ENCODE measurements around the gene SLC25A10.

Gene SLC25A10

DNA sequence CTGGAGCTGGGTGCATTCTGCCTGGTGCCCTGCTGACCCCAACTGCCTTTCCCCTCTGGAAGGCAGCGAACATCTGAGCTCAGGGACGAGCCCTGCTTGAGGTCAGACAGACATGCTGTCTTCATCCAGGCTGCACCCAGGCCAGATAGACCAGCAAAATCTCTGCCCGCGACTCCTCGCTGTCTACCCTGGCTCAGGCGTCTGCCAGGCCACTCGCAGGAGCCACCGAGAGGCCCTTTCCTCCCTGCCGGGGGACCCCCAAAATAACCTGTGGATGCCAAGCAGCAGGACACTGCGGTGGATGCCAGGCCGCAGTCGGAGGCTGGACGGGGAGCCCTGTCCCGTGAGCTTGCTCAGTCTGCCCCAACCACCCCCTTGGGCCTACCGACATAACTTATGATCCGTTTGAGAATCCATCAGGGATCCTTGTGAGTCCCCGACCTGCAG lies 3.3 kb upstream of the SLC25A10 start:
- no peak for DNase-seq (ENCODE audit: low spot score)
- TF ChIP-seq, protein P1, sequence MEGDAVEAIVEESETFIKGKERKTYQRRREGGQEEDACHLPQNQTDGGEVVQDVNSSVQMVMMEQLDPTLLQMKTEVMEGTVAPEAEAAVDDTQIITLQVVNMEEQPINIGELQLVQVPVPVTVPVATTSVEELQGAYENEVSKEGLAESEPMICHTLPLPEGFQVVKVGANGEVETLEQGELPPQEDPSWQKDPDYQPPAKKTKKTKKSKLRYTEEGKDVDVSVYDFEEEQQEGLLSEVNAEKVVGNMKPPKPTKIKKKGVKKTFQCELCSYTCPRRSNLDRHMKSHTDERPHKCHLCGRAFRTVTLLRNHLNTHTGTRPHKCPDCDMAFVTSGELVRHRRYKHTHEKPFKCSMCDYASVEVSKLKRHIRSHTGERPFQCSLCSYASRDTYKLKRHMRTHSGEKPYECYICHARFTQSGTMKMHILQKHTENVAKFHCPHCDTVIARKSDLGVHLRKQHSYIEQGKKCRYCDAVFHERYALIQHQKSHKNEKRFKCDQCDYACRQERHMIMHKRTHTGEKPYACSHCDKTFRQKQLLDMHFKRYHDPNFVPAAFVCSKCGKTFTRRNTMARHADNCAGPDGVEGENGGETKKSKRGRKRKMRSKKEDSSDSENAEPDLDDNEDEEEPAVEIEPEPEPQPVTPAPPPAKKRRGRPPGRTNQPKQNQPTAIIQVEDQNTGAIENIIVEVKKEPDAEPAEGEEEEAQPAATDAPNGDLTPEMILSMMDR (IDR thresholded peaks at IDR 0.05; ENCODE audit: borderline replicate concordance, control extremely low read depth, extremely low read depth, insufficient read depth, missing control alignments) = no peak
- in situ Hi-C loops (cut with MboI; ENCODE audit: low sequenced_read_pairs, unreplicated experiment) = no loop called here

DNA sequence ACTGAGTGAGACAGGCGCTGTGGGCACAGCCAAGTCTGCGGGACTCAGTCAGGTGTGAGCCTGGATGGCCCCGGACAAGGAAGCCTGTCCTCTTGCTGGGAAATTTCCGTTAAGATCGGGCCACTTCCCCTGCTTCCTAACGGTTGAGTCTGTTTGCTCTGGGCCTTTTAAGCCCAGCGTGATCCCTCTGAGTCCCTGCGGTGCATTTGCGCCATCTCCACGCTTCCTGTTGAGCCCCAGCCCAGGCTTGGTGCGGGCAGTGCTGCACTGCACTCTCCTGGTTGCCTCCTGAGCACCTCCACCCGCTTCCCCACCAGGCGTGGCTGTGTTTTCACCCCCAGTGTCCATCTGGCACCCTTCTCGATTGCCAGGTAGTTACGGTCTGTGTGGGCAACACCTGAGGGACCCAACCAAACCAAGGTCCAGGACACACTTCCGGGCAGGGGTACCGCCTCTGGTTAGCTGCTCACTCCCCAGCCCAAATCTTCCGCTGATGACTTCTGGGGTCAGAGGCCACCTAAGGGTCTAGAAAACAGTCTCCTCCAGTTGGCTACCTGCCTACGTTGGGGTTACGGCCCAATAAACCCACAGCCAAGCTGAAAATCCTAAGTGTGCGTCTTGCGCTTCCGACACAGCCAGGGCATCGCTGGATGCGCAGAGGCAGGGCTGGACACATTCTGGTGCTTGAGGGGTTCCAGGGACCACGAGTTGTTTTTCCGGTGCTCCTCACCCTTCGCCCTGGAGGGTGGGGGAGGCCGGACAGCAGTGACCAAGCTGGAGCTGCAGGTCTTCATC lies 1.4 kb upstream of the SLC25A10 start:
- in situ Hi-C loops (cut with MboI; ENCODE audit: low sequenced_read_pairs, unreplicated experiment) = no loop called here
- no peak for DNase-seq (ENCODE audit: low spot score)
- TF ChIP-seq, protein P1 (IDR thresholded peaks at IDR 0.05; ENCODE audit: borderline replicate concordance, control extremely low read depth, extremely low read depth, insufficient read depth, missing control alignments) = no peak

DNA sequence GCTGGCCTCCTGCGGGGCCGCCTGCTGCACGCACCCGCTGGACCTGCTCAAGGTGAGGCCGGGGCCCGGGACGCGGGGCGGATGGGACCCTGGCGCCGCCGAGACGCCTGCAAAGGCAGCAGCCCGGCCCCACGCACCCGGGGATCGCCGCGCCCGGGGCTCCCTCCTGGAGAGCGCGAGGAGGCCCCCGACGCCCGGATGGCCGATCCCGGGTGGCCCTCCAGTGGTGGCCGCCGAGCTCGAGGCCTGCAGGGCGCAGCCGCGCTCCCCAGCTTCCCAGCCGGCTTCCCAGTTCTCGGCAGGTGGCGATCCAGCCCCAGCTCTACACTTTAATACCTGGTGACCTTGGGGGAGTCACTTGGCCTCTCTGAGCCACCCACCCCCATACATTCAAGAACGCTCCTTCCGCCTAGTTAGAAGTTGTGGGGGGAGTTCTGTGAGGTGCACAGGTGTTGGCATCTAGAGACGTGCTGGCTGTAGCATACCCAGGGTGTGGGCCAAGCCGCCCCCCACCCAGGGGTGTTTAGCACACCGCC lies 452 bp downstream of the SLC25A10 start:
- TF ChIP-seq, protein P1 (IDR thresholded peaks at IDR 0.05; ENCODE audit: borderline replicate concordance, control extremely low read depth, extremely low read depth, insufficient read depth, missing control alignments) = peak; percentile 19
- DNase-seq (ENCODE audit: low spot score) = peak; percentile 75
- in situ Hi-C loops (cut with MboI; ENCODE audit: low sequenced_read_pairs, unreplicated experiment) = no loop called here

DNA sequence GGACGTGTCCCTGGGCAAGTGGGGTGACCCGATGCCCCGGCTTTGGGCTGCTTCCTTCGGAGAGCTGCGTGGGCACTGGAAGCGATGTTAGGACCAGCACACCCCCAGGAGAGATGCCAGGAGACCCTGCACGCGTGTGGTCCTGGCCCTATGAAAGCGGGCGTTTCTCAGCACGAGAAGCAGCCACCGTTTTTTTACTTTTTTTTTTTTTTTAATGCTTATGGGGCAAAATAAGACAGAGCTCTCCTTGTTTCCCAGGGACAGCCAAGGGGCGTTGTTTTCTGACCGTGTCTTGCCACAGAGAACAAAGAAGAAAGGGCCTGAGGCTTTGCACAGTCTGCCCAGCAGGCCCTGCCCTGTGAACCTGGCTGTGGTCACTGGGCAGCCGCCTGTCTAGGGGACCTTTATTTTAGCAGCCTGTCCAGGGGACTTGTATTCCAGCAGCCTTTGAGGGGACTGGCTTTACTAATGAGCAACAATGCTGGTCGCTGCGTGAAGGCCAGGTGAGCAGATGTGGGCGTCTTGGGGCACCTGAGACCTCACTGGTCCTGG lies 996 bp downstream of the SLC25A10 start:
- TF ChIP-seq, protein P1 (IDR thresholded peaks at IDR 0.05; ENCODE audit: borderline replicate concordance, control extremely low read depth, extremely low read depth, insufficient read depth, missing control alignments) = no peak
- in situ Hi-C loops (cut with MboI; ENCODE audit: low sequenced_read_pairs, unreplicated experiment) = no loop called here
- no peak for DNase-seq (ENCODE audit: low spot score)

DNA sequence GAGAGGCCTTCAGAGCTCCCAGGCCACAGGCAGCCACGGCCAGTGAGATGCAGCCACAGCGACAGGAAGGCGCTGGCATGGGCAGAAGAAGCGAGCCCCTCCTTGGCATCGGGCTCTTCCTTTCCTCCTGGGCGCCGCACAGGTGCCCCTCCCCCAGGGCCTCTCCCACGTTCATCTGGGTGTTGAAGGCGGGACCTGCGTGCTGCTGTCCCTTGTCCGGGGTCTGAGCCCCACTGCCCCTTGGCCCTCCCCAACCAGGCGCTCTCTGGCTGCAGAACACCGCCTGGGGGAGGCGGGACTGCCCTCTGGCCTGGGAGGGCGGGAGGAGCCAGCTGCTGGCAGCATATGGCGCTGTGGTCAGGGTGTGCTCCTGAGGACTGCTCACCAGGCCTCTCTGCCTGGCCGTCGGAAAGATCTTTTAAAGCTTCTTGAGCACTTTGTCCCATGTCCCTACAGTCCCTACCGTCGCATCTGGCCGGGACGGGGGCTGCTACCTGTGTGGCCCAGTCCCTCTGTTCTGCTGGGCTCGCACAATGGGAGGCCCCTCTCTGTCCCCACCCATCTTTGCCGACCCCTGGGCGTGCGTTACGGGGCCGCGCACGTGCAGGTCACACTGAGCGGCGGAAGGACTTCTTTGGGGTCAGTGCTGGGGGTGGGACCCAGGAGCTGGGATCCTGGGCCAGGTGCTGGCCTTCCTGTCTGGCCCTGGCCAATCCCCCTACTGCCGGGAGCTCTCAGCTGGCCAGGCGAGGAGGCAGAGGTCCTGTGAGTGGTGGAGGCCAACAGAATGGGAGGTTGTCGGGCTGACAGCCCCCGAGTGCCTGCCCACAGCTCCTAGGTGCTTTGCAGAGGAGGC lies 1.7 kb downstream of the SLC25A10 start:
- TF ChIP-seq, protein P1 (IDR thresholded peaks at IDR 0.05; ENCODE audit: borderline replicate concordance, control extremely low read depth, extremely low read depth, insufficient read depth, missing control alignments) = no peak
- no peak for DNase-seq (ENCODE audit: low spot score)

DNA sequence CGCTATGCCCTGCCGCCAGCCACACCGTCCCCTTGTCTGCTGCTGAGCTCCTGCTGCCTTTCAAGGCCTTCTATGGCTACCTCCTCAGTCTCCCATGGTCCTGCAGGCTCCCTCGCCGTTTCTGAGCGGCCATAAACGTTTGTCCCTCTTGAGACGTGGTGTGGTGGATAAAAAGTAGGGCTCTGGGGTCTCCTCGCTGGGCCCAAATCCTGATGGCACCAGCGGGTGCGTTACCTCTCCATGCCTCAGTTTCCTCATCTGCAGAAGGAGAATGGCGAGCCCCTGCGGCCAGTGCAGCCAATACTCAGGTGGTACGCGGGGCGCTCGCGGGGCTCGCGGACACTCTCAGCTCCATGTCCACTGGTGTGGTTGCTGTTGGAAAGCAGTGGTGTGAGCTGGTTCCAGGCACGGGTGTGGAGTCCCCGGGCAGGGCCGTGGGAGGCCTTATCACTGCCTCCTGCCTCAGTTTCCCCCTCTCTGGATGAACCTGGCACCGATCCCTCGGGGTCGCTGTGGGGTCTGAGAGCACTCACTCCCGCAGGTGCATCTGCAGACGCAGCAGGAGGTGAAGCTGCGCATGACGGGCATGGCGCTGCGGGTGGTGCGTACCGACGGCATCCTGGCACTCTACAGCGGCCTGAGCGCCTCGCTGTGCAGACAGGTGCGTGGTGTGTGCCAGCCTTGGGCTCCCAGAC lies 2.5 kb downstream of the SLC25A10 start:
- TF ChIP-seq, protein P1 (IDR thresholded peaks at IDR 0.05; ENCODE audit: borderline replicate concordance, control extremely low read depth, extremely low read depth, insufficient read depth, missing control alignments) = no peak

More for the DNA sequence above, 1.7 kb downstream of the SLC25A10 start:
- in situ Hi-C loops (cut with MboI; ENCODE audit: low sequenced_read_pairs, unreplicated experiment) = no loop called here

More for the DNA sequence above, 2.5 kb downstream of the SLC25A10 start:
- in situ Hi-C loops (cut with MboI; ENCODE audit: low sequenced_read_pairs, unreplicated experiment) = no loop called here
- DNase-seq (ENCODE audit: low spot score) = no peak

All from GM13976 (cell line).